DMS79 treated with DMSO at 0.1 percent for 48 hours (cell line): ENCODE measurements around the gene PRSS27.

Experiments
- DNase-seq: peaks from one replicate; lab custom pipeline; 2025; lab: John Stamatoyannopoulos, UW

The PRSS27 gene

GRCh38 chr16:2708955-2709587 lies 11.0 kb downstream of the PRSS27 start:
- DNase-seq = no peak

GRCh38 chr16:2708290-2708639 lies 11.8 kb downstream of the PRSS27 start:
- no peak for DNase-seq

GRCh38 chr16:2707368-2708289 lies 12.4 kb downstream of the PRSS27 start:
- DNase-seq = no peak

- DNase-seq = no peak
Measured at GRCh38 chr16:2706611-2707311, 13.3 kb downstream of the PRSS27 start.

GRCh38 chr16:2706085-2706484 lies 13.9 kb downstream of the PRSS27 start:
- no peak for DNase-seq

GRCh38 chr16:2705351-2705750 lies 14.7 kb downstream of the PRSS27 start:
- DNase-seq = no peak

GRCh38 chr16:2704983-2705275 lies 15.1 kb downstream of the PRSS27 start:
- DNase-seq = no peak

- no peak for DNase-seq
Measured at GRCh38 chr16:2704166-2704982, 15.7 kb downstream of the PRSS27 start.

GRCh38 chr16:2702871-2703745 lies 16.9 kb downstream of the PRSS27 start:
- DNase-seq = no peak

GRCh38 chr16:2702438-2702825 lies 17.6 kb downstream of the PRSS27 start:
- DNase-seq = no peak

- no peak for DNase-seq
Measured at GRCh38 chr16:2701713-2702437, 18.1 kb downstream of the PRSS27 start.

GRCh38 chr16:2701272-2701671 lies 18.8 kb downstream of the PRSS27 start:
- DNase-seq = no peak

GRCh38 chr16:2700786-2701185 lies 19.2 kb downstream of the PRSS27 start:
- no peak for DNase-seq

GRCh38 chr16:2699791-2700600 lies 20.0 kb downstream of the PRSS27 start:
- DNase-seq = no peak

- DNase-seq = no peak
Measured at GRCh38 chr16:2698965-2699750, 20.9 kb downstream of the PRSS27 start.

- no peak for DNase-seq
Measured at GRCh38 chr16:2698103-2698870, 21.7 kb downstream of the PRSS27 start.

GRCh38 chr16:2697401-2697948 lies 22.5 kb downstream of the PRSS27 start:
- no peak for DNase-seq
